NOMO-1 (cell line): Measurements from ENCODE around the gene AFDN.

Source experiments
- DNase-seq, 2 experiments: peaks; one replicate each; lab custom pipeline; 2025; ENCODE audit not compliant: unreplicated experiment in 2 of 2; lab: John Stamatoyannopoulos, UW

AFDN gene, protein sequence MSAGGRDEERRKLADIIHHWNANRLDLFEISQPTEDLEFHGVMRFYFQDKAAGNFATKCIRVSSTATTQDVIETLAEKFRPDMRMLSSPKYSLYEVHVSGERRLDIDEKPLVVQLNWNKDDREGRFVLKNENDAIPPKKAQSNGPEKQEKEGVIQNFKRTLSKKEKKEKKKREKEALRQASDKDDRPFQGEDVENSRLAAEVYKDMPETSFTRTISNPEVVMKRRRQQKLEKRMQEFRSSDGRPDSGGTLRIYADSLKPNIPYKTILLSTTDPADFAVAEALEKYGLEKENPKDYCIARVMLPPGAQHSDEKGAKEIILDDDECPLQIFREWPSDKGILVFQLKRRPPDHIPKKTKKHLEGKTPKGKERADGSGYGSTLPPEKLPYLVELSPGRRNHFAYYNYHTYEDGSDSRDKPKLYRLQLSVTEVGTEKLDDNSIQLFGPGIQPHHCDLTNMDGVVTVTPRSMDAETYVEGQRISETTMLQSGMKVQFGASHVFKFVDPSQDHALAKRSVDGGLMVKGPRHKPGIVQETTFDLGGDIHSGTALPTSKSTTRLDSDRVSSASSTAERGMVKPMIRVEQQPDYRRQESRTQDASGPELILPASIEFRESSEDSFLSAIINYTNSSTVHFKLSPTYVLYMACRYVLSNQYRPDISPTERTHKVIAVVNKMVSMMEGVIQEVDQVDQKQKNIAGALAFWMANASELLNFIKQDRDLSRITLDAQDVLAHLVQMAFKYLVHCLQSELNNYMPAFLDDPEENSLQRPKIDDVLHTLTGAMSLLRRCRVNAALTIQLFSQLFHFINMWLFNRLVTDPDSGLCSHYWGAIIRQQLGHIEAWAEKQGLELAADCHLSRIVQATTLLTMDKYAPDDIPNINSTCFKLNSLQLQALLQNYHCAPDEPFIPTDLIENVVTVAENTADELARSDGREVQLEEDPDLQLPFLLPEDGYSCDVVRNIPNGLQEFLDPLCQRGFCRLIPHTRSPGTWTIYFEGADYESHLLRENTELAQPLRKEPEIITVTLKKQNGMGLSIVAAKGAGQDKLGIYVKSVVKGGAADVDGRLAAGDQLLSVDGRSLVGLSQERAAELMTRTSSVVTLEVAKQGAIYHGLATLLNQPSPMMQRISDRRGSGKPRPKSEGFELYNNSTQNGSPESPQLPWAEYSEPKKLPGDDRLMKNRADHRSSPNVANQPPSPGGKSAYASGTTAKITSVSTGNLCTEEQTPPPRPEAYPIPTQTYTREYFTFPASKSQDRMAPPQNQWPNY (N-terminal part only)

DNA sequence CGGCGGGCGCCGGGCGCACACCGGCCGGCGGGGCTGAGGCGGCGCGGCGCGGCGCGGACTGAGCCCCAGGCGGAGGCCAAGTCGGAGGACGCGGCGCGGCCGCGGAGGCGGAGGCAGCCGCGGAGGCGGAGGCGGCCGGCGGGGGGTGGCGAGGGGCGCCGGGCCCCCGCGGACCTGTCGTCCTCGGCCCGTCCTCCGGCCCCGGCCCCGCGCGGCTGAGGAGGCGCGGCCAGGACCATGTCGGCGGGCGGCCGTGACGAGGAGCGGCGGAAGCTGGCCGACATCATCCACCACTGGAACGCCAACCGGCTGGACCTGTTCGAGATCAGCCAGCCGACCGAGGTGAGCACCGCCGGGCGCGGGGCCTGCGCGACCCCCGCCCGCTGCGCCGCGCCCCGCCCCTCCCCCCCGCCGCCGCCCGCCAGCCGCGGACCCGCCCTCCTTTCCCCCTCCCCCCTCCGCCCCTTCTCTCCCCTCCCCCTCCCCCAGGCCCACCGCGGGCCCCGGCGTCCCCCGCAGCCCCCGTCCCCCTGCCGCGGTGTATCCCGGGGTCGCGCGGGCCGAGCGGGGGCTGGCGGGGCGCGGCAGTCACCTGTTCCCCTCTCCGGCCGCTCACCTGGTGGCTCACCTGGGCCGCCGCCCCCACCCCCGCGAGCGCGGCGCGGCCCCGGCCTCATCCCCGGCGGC lies at the start of gene AFDN:
AFDN (plus strand) TSS at position 16 of the 687 bp plus-strand sequence; CDS start at position 238, 222 bp downstream.
- DNase-seq: peak in 1 of 2 experiments; percentile 32

DNA sequence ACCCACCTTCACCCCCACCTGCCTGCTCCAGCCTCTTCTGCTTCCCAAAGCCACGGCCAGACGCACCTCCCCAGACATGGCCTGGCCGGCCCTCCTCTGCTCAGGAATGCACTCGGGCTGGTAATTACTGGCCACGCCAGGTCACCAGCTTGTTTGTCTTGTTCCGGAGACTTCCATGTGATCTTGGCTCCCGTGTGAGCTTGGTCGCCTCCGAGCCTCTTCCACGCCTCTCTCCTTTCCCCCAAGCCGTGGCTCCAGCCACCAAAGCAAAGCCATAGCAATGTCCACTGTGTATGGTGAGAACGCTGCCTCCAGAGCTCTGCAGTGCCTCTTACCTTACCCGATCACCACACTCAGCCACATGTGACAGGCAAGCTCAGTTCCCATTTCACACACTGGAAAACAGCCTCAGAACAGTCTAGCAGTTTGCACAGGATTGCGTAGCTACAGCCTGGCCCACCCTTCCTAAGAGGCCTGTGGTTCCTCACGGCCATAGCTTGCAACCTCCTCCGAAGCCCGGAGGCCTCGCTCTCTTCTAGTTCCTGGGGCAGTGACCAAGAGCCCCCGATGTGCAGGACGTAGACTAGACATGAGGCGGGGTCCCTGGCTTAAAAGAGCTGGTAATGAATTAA lies 48.1 kb upstream of the AFDN start:
- no peak for DNase-seq

DNA sequence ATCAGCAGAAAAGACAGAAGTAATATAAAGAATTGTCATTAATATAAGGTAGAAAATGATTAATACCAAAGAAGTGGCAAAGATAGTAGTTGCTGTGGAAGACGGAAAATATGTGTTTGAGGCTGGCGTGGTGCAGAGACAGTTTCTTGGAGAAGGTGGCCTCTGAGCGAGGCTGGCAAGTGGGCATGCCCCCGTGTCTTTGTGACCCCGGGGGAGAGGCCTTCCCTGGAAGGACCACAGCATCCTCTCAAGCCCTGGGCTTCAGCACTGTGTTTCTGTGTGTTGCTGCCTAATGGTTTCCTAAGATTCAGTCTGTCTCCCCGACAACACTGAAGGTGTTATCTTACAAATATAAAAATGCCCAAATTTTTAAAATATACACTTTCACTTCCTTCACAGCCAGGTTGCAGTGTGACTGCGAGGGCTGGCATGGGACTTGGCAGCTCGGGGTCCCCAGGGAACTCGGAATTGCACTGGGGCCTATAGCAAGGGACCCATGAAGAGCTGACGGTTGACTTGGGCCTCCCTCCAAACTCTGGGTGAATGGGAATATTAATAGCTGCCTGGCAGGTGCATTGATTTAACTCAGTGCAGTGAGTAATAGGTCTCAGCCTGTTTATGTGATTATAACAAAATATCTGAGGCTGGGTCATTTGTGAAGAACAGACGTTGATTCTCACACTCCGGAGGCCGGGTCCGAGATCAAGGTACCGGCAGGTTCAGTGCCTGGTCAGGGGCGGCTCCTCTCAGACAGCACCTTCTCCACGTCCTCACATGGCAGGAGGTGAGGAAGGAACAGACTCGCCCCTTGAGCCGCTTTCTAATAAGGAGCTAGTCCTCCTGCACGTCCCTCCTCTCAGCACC lies 47.4 kb upstream of the AFDN start:
- no peak for DNase-seq

DNA sequence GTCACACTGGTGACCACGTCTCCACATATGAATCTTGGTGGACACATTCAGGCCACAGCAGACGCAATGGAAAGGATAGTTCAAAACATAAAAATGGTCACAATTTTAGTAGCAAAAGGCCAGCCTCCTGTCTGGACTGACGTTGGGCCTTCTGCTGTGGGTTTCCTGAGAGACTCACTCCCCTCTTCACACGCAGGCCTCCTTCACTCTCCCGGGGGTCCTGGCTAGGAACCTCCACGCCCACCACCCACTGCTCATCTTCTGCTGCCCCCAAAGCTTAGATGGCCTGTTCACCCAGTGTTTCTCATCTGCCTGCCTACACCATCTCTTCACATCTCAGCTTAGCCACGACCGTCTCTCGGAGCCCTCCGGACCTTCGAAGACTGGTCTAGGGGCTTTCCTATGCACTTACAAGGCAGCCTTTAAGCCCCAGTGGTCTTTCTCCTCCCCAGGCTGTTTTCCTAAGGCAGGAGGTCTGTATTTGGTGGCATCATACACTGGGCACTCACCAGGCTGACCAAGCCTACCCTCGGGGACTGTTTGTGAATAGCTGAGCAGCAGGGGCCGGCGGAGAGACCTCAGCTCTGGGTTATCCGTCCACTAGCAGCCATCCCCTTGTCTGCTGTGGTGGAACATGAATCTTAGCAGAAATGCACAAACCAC lies 46.6 kb upstream of the AFDN start:
- DNase-seq: no peak

DNA sequence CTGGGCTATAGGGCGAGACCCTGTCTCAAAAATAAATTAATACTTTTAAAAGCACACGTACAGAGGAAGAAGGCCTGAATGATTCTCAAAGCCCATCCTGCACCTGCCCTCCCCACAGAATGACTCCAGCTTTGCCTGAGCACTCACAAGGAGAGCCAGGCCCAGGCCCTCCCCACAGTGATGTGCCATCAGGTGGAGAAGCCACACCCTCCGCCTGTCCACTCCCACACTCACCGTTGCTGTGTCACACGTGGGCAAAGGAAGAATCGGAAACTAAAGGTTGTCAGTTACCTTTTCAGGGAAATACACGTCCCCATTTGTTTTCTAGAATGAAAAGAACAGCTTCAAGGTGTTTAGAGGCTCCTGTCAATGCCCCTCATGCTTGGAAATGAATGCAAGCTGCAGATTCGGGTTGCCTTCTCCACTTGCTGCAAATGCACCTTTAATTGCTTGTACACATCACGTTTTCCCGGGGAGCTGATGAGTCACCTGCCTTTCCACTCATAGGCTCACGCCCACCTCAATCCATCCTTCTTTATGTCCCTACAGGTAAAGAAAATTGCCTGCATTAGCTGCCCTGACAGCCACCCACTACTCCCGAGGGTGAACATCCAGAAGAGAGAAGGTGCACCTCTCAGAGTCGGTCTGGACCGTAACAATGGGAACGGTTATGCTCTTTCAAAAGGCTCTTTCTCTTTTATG lies 45.5 kb upstream of the AFDN start:
- DNase-seq: no peak

DNA sequence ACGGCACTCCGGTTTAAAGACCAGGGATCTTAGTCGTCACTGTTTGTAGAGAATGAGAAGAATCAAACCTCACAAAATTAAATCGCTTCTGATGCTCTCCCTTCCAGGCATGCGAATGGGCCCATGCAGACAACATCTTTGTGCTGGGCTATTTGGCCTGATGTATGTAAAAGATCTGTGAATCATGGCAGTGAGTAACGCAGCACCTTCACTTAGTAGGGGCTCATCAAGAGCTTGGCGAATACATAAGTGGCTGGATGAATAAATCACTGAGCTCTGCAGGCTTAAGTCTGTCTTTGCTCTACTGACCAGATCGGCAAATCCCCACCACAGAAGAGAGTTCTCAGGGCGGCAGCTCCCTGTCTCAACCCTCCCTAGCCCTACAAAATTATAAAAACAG lies 44.8 kb upstream of the AFDN start:
- no peak for DNase-seq

DNA sequence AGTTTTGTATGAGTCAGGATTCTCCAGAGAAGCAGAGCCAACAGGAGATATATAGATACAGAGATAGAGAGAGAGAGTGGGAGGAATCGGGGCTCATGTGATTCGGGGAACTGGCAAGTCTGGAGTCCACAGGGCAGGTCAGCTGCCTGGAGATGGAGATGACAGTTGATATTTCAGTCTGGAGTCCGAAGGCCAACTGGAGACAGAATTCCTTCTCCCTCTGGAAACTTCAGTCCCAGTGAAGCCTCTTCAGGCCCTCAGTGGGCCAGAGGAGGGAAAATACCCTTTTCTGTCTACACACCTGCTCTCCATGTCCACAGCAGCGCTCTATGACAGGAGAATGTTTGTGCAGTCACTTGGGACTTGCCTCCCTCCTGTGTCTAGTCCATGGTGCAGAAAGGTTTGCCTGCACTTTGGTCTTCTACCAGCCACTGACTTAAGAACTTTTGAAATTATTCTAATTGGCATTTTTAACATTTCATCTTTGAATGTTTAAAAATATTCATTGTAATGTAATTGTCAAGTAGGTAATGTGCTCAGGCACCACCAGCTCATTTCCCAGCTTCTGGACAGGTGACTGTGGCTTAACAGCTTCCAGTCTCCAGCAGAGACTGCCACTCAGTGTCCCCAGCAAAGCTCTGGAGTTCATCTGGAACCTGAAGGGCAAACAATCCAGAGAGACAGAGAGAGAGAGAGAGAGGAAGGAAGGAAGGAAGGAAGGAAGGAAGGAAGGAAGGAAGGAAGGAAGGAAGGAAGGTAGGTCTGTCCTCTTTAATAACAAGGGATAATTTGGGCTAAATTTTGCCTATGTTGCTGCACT lies 43.8 kb upstream of the AFDN start:
- no peak for DNase-seq

DNA sequence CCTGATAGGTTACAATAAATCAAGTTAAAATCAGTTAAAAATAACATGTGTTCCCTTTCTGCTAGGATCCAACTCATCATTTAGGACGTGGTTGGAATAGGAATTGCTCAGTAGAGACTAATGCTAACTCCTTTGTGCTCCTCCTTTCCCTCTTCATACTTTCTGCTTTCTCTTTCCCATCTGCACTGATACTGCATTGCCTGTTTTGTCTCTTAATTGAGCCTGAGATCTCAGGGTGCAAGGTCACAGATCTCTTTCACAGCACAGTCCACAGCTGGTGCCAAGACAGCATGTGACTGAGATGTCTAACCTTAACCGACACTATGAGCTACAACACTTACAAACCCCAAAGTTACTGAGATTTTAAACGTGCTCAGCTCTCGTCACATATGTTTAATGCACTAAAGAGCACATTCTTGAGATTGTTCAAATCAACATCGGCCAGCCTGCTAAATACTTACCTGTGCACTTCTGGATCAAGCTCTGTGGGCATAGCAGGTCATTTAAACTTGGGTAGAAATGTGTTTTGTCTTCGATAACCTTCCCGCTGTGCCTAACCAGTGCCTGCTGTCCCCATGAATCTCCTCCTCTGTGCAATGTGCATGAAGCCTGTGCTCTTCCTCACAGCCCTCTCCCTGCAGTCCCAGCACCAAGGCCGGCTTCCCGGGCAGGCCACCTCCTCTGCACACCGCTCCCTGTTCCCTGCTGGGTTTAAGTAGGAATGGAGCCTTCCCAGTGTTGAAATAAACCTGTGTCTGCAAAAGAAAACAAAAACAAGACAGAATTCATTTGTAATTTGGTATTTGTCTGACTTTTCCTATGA lies 39.6 kb upstream of the AFDN start:
- DNase-seq: no peak

DNA sequence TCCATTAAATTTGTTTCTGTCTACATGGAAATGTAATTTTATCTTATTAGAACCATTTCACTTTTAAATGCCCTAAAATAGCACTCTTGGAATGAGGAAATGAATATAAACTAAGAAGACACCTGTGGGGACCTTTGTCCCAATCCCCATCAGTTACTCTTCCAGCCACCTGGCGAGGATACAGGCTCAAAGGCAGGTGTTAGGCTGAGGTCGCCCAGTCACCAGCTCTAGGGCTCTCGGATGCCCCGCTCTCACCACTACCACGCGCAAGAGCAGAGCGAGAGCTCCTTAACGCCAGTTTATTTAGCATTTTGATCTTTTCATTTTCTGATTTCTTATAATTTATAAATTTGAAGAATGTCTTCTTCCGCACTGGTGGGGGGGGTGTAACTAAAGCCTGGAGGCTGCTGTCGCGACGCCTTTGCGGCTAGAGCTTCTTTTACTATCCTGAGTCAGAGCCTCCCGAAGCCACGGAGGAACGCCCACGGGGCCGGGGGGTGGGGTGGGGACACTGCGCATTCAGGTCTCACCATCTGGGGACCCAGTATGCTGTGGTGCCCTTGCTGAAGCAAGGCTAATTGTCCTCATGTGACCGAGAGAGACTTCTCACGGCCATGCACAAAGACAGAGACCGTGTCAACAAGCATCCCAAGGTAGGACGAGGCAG lies 38.7 kb upstream of the AFDN start:
- no peak for DNase-seq

DNA sequence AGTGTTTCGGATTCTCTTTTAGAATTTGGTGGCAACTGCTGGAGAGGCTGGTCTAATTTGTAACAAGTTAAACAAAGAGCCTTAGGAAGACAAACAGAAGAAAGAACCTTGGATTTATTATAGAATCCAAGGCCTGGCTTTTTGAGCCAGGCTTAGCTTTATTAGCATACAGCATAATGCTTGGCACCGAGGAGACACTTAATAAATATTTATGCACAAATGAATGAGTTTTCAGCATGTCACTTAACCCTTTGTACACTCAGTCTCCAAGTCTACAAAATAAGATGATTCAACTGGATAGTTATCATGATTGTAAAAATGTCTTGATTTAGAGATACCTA lies 38.2 kb upstream of the AFDN start:
- DNase-seq: no peak

DNA sequence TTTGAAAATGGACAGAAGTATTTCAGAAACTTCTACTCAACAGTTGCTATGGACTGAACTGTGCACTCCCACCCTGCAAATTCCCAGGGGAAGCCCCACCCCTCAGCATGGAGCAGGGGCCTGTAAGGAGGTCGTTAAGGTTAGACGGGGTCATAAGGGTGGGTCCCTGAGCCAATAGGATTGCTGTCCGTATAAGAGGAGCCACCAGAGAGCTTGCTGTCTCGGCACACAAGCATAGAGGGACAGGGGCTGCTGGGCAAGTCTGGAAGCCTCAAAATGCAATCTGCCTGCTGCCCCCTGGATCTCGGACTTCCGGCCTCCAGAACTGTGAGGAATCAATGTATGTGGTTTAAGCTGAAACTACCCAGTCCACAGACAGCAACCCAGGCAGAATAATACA lies 37.4 kb upstream of the AFDN start:
- no peak for DNase-seq

DNA sequence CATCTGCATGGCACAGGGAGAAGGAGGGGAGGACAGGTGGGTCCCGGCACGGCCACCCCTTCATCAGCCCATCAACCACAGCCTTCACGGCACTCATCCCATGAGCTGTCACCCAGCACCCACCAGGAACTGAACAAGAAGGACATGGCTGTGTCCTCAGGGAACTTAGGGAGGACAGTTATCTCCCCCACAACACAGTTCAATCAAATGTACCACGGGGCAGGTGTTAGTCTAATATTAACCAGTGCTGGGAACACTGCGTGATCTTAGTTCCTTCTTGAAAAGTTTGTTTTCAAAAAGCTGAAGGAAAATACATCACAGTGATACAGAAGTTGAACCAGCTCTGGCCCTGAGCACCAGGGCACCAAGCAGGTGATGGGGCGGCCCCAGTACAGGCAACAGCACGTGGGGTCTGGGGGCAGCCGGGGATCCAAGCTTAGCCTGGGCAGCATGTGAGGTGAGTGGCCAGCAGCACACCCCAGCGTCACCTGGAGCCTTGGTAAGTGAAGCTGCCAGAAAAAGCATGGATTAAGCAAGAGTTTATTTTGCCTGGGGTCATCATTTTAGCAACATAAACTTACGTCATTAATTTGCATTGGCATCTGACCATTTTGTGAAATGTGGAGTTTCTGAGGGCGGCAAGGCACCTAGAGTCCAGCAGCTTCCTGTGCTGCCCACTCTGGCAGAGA lies 35.5 kb upstream of the AFDN start:
- peak in 1 of 2 experiments; percentile 62 for DNase-seq

DNA sequence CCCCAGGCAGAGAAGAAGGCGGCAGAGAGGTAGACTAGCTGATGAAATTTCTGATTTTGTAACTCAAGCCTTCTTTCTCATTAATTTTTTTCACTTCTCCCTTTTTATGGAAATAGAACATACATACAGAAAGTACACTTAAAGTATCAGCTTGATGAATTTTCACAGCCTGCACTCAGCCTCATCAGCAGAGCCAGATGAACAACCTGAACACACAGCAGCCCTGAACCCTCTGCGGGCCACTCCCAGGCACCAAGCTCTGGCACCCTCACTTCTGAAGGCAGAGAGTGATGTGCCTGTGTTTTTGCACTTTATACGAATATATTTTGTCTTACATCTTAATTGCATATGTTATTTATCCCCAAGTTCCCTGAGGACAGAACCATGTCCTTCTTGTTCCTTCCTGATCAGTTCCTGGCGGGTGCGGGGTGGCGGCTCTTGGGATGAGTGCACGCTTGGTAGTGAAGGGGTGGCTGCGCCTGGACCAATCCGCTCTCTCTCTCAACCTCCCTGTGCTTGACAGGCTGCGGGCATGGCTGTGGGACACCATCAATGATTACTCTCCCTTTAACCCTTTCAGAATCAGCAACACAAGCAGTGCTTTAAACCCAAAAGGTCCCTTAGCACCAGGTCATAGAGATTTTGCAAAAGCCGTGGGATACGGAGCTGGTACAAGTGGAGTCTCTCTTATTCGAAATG lies 34.8 kb upstream of the AFDN start:
- DNase-seq: peak in 1 of 2 experiments; percentile 85

DNA sequence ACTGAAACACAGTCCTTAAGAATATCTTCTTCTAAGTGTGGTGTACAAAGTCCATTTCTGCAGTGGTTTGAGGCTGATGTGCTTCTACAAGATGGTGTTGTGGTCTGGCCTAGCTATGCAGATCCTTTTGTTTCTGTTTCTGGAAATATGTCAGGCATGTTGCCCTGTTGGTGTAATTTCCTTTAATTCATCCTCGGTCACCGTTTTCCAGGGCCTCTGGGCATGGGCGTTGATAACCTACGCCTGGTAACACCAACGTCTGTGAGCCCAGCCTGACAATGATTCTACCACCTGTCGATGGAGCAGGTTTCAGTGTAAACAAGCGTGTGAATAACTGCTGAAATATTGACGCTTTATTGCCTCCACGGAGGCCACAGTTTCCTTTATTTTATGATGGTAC lies 33.3 kb upstream of the AFDN start:
- no peak for DNase-seq
